WTC11 (cell line): ENCODE measurements around the gene OSTM1. TPM values are rescaled to one million over a fixed set of nuclear protein-coding genes. Genes with fewer than 3 reads are reported as not detected.

Experiments used
- ATAC-seq: fragments of 200-7000 bp; cut with Tn5 transposase; 2 replicates; pipeline ENCODE4 v1.10.0; 2021; ENCODE audit warnings: mild to moderate bottlenecking, moderate library complexity
- CTCF ChIA-PET: fragments of 300-600 bp; sonication (Branson Sonifier 250); formaldehyde crosslinking; loops from one replicate; lab custom pipeline; 2021; ENCODE audit warnings: antibody characterized with exemption; lab: Charles Lee
- POLR2A ChIA-PET: fragments of 350-600 bp; sonication (Branson Sonifier 250); formaldehyde crosslinking; loops from one replicate; lab custom pipeline; 2021; ENCODE audit warnings: antibody characterized with exemption; lab: Charles Lee
- DNase-seq: peaks from one replicate; pipeline ENCODE4 v3.0.0; 2021; ENCODE audit warnings: low spot score
- H3K27ac Mint-ChIP-seq: 2 replicates; pipeline ENCODE4 v1.8.0; 2021; ENCODE audit warnings: mixed read lengths
- H3K27me3 Mint-ChIP-seq: 2 replicates; pipeline ENCODE4 v1.8.0; 2021; ENCODE audit warnings: low read depth, mild to moderate bottlenecking, moderate library complexity, mixed read lengths
- H3K36me3 Mint-ChIP-seq: 2 replicates; pipeline ENCODE4 v1.8.0; 2021; ENCODE audit warnings: mixed read lengths
- H3K4me1 Mint-ChIP-seq: 2 replicates; pipeline ENCODE4 v1.8.0; 2022; ENCODE audit warnings: mixed read lengths
- H3K4me3 Mint-ChIP-seq: 2 replicates; pipeline ENCODE4 v1.8.0; 2021; ENCODE audit warnings: mild to moderate bottlenecking, moderate library complexity, mixed read lengths
- H3K9me3 Mint-ChIP-seq: 2 replicates; pipeline ENCODE4 v1.8.0; 2021; ENCODE audit warnings: mixed read lengths
- AFF4 ChIP-seq: sonication (generic); formaldehyde crosslinking; IDR thresholded peaks from 2 replicates; pipeline ENCODE4 v1.8.1; 2023; ENCODE audit warnings: mild to moderate bottlenecking, missing genetic modification reagents, borderline replicate concordance
- CREB1 ChIP-seq: sonication (generic); formaldehyde crosslinking; IDR thresholded peaks from 2 replicates; pipeline ENCODE4 v1.8.0; 2023; ENCODE audit warnings: mild to moderate bottlenecking, missing genetic modification reagents
- CTCF ChIP-seq: fragments of 200-600 bp; IDR thresholded peaks from 2 replicates; pipeline ENCODE4 v1.8.0; 2022; ENCODE audit warnings: antibody characterized with exemption
- FOXP1 ChIP-seq: sonication (generic); formaldehyde crosslinking; IDR thresholded peaks from 2 replicates; pipeline ENCODE4 v1.8.0; 2022; ENCODE audit warnings: missing genetic modification reagents, mild to moderate bottlenecking, moderate library complexity, borderline replicate concordance
- GABPB1 ChIP-seq: sonication (generic); formaldehyde crosslinking; IDR thresholded peaks from 2 replicates; pipeline ENCODE4 v1.8.1; 2023; ENCODE audit warnings: mild to moderate bottlenecking, missing genetic modification reagents
- GRHL2 ChIP-seq: fragments of 250-450 bp; sonication (Bioruptor Pico); IDR thresholded peaks from 2 replicates; pipeline ENCODE4 v1.8.0; 2022; ENCODE audit warnings: mild to moderate bottlenecking, moderate library complexity; ENCODE audit not compliant: insufficient replicate concordance, severe bottlenecking
- HMGXB4 ChIP-seq: sonication (generic); formaldehyde crosslinking; IDR thresholded peaks from 2 replicates; pipeline ENCODE4 v1.8.1; 2023; ENCODE audit warnings: mild to moderate bottlenecking, moderate library complexity, missing genetic modification reagents
- MYBL2 ChIP-seq: sonication (generic); formaldehyde crosslinking; IDR thresholded peaks from 2 replicates; pipeline ENCODE4 v1.8.1; 2023; ENCODE audit warnings: mild to moderate bottlenecking, moderate library complexity, missing genetic modification reagents
- OVOL2 ChIP-seq: fragments of 250-450 bp; sonication (Bioruptor Pico); IDR thresholded peaks from 2 replicates; pipeline ENCODE4 v1.9.0; 2021; ENCODE audit warnings: mild to moderate bottlenecking, borderline replicate concordance
- PREB ChIP-seq: sonication (generic); formaldehyde crosslinking; IDR thresholded peaks from 2 replicates; pipeline ENCODE4 v1.8.1; 2022; ENCODE audit warnings: mild to moderate bottlenecking, missing genetic modification reagents, moderate library complexity, borderline replicate concordance
- ZBTB21 ChIP-seq: sonication (generic); formaldehyde crosslinking; IDR thresholded peaks from 2 replicates; pipeline ENCODE4 v1.8.1; 2023; ENCODE audit warnings: mild to moderate bottlenecking, missing genetic modification reagents, borderline replicate concordance
- ZNF138 ChIP-seq: sonication (generic); formaldehyde crosslinking; conservative IDR thresholded peaks from 2 replicates; pipeline ENCODE4 v1.8.1; 2022; ENCODE audit warnings: mild to moderate bottlenecking, moderate library complexity, missing genetic modification reagents
- ZNF416 ChIP-seq: fragments of 250-450 bp; sonication (Bioruptor Pico); IDR thresholded peaks from 2 replicates; pipeline ENCODE4 v1.9.0; 2021; ENCODE audit warnings: mild to moderate bottlenecking, inconsistent platforms
- total RNA-seq: library from RNA; stranded (reverse); gene quantifications from 3 replicates; pipeline ENCODE4 v1.2.3, GENCODE V29; 2021
- TF ChIP-seq, protein P1 (sequence below): sonication (generic); formaldehyde crosslinking; IDR thresholded peaks from 2 replicates; pipeline ENCODE4 v1.8.0; 2022; ENCODE audit warnings: missing genetic modification reagents
- TF ChIP-seq, protein P2 (sequence below): fragments of 250-450 bp; sonication (Bioruptor Pico); IDR thresholded peaks from 2 replicates; pipeline ENCODE4 v2.1.2; 2022; ENCODE audit warnings: mild to moderate bottlenecking, moderate library complexity
- TF ChIP-seq, protein P3 (sequence below): sonication (generic); formaldehyde crosslinking; IDR thresholded peaks from 2 replicates; pipeline ENCODE4 v1.8.0; 2022; ENCODE audit warnings: mild to moderate bottlenecking, missing genetic modification reagents
- TF ChIP-seq, protein P4 (sequence below): fragments of 250-450 bp; sonication (Bioruptor Pico); IDR thresholded peaks from 2 replicates; pipeline ENCODE4 v1.8.0; 2021; ENCODE audit warnings: mild to moderate bottlenecking

The OSTM1 gene
- total RNA-seq, 1 experiment from 2014 or later = 34.1 TPM

GRCh38 chr6:108120311-108120710, 45.8 kb upstream of the OSTM1 start (continued):
- TF ChIP-seq, protein P1, sequence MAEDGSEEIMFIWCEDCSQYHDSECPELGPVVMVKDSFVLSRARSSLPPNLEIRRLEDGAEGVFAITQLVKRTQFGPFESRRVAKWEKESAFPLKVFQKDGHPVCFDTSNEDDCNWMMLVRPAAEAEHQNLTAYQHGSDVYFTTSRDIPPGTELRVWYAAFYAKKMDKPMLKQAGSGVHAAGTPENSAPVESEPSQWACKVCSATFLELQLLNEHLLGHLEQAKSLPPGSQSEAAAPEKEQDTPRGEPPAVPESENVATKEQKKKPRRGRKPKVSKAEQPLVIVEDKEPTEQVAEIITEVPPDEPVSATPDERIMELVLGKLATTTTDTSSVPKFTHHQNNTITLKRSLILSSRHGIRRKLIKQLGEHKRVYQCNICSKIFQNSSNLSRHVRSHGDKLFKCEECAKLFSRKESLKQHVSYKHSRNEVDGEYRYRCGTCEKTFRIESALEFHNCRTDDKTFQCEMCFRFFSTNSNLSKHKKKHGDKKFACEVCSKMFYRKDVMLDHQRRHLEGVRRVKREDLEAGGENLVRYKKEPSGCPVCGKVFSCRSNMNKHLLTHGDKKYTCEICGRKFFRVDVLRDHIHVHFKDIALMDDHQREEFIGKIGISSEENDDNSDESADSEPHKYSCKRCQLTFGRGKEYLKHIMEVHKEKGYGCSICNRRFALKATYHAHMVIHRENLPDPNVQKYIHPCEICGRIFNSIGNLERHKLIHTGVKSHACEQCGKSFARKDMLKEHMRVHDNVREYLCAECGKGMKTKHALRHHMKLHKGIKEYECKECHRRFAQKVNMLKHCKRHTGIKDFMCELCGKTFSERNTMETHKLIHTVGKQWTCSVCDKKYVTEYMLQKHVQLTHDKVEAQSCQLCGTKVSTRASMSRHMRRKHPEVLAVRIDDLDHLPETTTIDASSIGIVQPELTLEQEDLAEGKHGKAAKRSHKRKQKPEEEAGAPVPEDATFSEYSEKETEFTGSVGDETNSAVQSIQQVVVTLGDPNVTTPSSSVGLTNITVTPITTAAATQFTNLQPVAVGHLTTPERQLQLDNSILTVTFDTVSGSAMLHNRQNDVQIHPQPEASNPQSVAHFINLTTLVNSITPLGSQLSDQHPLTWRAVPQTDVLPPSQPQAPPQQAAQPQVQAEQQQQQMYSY = no peak
- TF ChIP-seq, protein P2, sequence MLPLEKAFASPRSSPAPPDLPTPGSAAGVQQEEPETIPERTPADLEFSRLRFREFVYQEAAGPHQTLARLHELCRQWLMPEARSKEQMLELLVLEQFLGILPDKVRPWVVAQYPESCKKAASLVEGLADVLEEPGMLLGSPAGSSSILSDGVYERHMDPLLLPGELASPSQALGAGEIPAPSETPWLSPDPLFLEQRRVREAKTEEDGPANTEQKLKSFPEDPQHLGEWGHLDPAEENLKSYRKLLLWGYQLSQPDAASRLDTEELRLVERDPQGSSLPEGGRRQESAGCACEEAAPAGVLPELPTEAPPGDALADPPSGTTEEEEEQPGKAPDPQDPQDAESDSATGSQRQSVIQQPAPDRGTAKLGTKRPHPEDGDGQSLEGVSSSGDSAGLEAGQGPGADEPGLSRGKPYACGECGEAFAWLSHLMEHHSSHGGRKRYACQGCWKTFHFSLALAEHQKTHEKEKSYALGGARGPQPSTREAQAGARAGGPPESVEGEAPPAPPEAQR (CRISPR knock-in tag) = no peak
- TF ChIP-seq AFF4 (CRISPR knock-in tag) = no peak
- TF ChIP-seq MYBL2 (CRISPR knock-in tag) = no peak
- no peak for TF ChIP-seq GRHL2
- TF ChIP-seq FOXP1 (CRISPR knock-in tag) = no peak

- Mint-ChIP-seq H3K27me3 (peaks cover 98% of the 10 kb centered on the region), H3K27ac (no peak overlapping the region), H3K4me1 (peaks cover 62% of the 10 kb centered on the region), H3K4me3 (peak overlapping the region; percentile 70), H3K9me3 (no peaks in the 10 kb centered on the region), H3K36me3 (no peaks in the 10 kb centered on the region)
- no peak for ATAC-seq
- ChIA-PET CTCF (interaction anchor here (1.3 kb wide), 1 partner anchor 15 kb away, joined by 3 read pairs; no protein-coding TSS in a partner anchor), POLR2A (no interaction called here)
- peak; percentile 45 for DNase-seq
- TF ChIP-seq HMGXB4 (CRISPR knock-in tag) (no peak), GABPB1 (CRISPR knock-in tag) (no peak), ZNF416 (CRISPR knock-in tag) (no peak), ZNF138 (CRISPR knock-in tag) (no peak), PREB (CRISPR knock-in tag) (no peak), CTCF (no peak), CREB1 (CRISPR knock-in tag) (no peak), ZBTB21 (CRISPR knock-in tag) (no peak), OVOL2 (CRISPR knock-in tag) (no peak)
- TF ChIP-seq, protein P3, sequence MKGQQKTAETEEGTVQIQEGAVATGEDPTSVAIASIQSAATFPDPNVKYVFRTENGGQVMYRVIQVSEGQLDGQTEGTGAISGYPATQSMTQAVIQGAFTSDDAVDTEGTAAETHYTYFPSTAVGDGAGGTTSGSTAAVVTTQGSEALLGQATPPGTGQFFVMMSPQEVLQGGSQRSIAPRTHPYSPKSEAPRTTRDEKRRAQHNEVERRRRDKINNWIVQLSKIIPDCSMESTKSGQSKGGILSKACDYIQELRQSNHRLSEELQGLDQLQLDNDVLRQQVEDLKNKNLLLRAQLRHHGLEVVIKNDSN (CRISPR knock-in tag) = no peak
- TF ChIP-seq, protein P4, sequence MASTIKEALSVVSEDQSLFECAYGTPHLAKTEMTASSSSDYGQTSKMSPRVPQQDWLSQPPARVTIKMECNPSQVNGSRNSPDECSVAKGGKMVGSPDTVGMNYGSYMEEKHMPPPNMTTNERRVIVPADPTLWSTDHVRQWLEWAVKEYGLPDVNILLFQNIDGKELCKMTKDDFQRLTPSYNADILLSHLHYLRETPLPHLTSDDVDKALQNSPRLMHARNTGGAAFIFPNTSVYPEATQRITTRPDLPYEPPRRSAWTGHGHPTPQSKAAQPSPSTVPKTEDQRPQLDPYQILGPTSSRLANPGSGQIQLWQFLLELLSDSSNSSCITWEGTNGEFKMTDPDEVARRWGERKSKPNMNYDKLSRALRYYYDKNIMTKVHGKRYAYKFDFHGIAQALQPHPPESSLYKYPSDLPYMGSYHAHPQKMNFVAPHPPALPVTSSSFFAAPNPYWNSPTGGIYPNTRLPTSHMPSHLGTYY (CRISPR knock-in tag) = no peak
Observed at GRCh38 chr6:108119769-108120141, 45.2 kb upstream of the OSTM1 start.
